ENCODE data around the gene SNAI1.

The SNAI1 gene

DNA sequence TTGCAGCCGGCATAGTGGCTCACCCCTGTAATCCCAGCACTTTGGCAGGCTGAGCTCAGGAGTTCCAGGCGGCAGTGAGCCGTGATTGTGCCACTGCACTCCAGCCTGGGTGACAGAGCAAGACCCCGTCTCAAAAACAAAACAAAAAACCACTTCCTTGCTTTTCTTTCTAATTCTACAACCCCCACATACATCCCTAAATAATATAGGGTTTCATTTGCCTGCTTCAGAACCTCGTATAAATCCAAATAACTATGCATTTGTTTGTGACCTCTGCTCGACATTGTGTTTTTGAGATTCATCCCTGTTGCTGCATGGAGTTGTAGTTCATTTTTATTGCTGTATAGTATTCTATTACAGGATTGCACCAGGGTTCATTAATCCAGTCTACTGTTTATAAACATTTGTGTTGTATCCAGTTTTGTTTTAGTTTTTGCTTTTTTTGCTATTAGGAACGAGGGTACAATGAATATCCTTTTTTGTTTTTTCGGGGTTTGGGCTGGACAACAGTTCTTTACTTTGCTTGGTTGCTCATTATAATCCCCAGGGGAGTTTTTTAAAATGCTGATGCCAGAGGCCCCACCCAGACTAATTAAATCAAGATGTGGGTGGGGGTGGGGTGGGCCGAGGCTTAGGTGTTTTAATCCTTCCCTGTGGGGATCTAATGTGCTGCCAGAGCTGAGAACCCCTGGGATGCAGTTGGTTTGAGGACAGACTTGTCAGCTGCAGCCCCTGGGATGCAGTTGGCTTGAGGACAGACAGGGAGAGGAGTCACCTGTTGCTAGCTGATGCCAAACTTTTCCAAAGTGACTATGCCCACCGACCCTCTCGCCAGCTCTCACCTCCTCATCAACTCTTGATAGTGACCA, 2.4 kb upstream of the SNAI1 start:
- no peak overlapping the region for H3K27ac ChIP-seq (ENCODE audit: low read depth, low read length)
- H3K27me3 ChIP-seq (ENCODE audit: insufficient read depth, low read length), result no peaks in the 10 kb centered on the region
- peaks cover 11% of the 10 kb centered on the region for H3K4me1 ChIP-seq (ENCODE audit: control insufficient read depth, insufficient read depth, low read length, unreplicated experiment)
- no peaks in the 10 kb centered on the region for H3K36me3 ChIP-seq (ENCODE audit: insufficient read depth, low read length)
- no peak overlapping the region for H2AFZ ChIP-seq (ENCODE audit: low read length, unreplicated experiment)
- H3K79me2 ChIP-seq (ENCODE audit: control insufficient read depth, insufficient read depth, low read length, unreplicated experiment), result peaks cover 26% of the 10 kb centered on the region
- no peak overlapping the region for H3K4me3 ChIP-seq (ENCODE audit: low read depth, low read length)

- Histone ChIP-seq H3K36me3 (ENCODE audit: insufficient read depth, low read length) (no peaks in the 10 kb centered on the region), H3K27me3 (ENCODE audit: insufficient read depth, low read length) (no peaks in the 10 kb centered on the region), H3K4me3 (ENCODE audit: low read depth, low read length) (no peak overlapping the region), H3K27ac (ENCODE audit: low read depth, low read length) (no peak overlapping the region), H3K79me2 (ENCODE audit: control insufficient read depth, insufficient read depth, low read length, unreplicated experiment) (peaks cover 36% of the 10 kb centered on the region), H3K4me1 (ENCODE audit: control insufficient read depth, insufficient read depth, low read length, unreplicated experiment) (peaks cover 22% of the 10 kb centered on the region), H2AFZ (ENCODE audit: low read length, unreplicated experiment) (no peak overlapping the region)
Measured at GRCh38 chr20:49981218-49982071, 1.3 kb upstream of the SNAI1 start.

GRCh38 chr20:49982072-49982345, 771 bp upstream of the SNAI1 start:
- no peaks in the 10 kb centered on the region for H3K27me3 ChIP-seq (ENCODE audit: insufficient read depth, low read length)
- H3K4me3 ChIP-seq (ENCODE audit: low read depth, low read length), result no peak overlapping the region; the same call in 1 of the 2 replicates
- no peak overlapping the region for H3K27ac ChIP-seq (ENCODE audit: low read depth, low read length)
- H2AFZ ChIP-seq (ENCODE audit: low read length, unreplicated experiment), result no peak overlapping the region
- H3K36me3 ChIP-seq (ENCODE audit: insufficient read depth, low read length), result no peaks in the 10 kb centered on the region
- H3K4me1 ChIP-seq (ENCODE audit: control insufficient read depth, insufficient read depth, low read length, unreplicated experiment), result peaks cover 27% of the 10 kb centered on the region
- peaks cover 40% of the 10 kb centered on the region for H3K79me2 ChIP-seq (ENCODE audit: control insufficient read depth, insufficient read depth, low read length, unreplicated experiment)

DNA sequence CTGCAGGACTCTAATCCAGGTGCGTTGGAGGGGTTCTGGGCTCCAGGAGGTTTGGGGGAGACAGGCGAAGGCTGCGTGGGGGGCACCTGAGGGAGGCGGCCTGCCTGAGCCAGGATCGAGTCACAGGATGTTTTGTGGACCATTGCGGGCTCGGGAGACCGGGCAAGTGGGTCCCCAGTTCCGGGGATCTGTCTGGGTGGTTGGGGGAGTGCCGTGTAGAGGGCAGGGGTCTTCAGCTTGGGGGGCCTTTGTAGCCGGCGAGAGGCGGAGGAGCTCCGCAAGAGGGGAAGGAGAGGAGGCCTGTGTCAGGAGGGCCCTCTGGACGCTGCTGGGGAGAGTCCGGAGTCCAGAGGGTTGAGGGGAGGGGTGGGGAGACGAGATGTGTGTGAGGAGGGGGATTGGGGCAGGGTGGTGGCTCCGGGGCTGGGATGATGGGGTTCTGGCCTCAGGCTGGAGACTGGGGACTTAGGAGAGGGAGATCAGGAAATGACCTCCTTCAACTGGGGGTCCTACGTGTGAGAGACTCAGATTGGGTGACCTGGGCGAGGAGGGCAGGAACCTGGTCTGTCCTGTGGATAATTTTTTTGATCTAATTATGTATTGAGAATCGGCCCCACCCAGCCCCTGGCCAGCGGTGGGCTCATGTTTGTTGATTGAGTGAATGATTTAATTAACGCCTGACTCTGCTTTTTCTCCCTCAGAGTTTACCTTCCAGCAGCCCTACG, 505 bp downstream of the SNAI1 start:
- Histone ChIP-seq H3K27ac (ENCODE audit: low read depth, low read length) (peak overlapping the region; percentile 5; the same call in 1 of the 2 replicates), H3K27me3 (ENCODE audit: insufficient read depth, low read length) (no peaks in the 10 kb centered on the region), H3K4me1 (ENCODE audit: control insufficient read depth, insufficient read depth, low read length, unreplicated experiment) (peaks cover 38% of the 10 kb centered on the region), H3K36me3 (ENCODE audit: insufficient read depth, low read length) (no peaks in the 10 kb centered on the region; the same call in 1 of the 2 replicates), H3K4me3 (ENCODE audit: low read depth, low read length) (peak overlapping the region; percentile 99), H3K79me2 (ENCODE audit: control insufficient read depth, insufficient read depth, low read length, unreplicated experiment) (peaks cover 44% of the 10 kb centered on the region), H2AFZ (ENCODE audit: low read length, unreplicated experiment) (no peak overlapping the region)

GRCh38 chr20:49983848-49984408, 1.1 kb downstream of the SNAI1 start:
- H3K36me3 ChIP-seq (ENCODE audit: insufficient read depth, low read length), result no peaks in the 10 kb centered on the region; the same call in 1 of the 2 replicates
- H3K27ac ChIP-seq (ENCODE audit: low read depth, low read length), result peak overlapping the region; percentile 5; the same call in 1 of the 2 replicates
- H3K27me3 ChIP-seq (ENCODE audit: insufficient read depth, low read length), result no peaks in the 10 kb centered on the region
- H3K4me1 ChIP-seq (ENCODE audit: control insufficient read depth, insufficient read depth, low read length, unreplicated experiment), result peaks cover 45% of the 10 kb centered on the region
- peak overlapping the region; percentile 99 for H3K4me3 ChIP-seq (ENCODE audit: low read depth, low read length)
- H2AFZ ChIP-seq (ENCODE audit: low read length, unreplicated experiment), result no peak overlapping the region
- peaks cover 44% of the 10 kb centered on the region for H3K79me2 ChIP-seq (ENCODE audit: control insufficient read depth, insufficient read depth, low read length, unreplicated experiment)

DNA sequence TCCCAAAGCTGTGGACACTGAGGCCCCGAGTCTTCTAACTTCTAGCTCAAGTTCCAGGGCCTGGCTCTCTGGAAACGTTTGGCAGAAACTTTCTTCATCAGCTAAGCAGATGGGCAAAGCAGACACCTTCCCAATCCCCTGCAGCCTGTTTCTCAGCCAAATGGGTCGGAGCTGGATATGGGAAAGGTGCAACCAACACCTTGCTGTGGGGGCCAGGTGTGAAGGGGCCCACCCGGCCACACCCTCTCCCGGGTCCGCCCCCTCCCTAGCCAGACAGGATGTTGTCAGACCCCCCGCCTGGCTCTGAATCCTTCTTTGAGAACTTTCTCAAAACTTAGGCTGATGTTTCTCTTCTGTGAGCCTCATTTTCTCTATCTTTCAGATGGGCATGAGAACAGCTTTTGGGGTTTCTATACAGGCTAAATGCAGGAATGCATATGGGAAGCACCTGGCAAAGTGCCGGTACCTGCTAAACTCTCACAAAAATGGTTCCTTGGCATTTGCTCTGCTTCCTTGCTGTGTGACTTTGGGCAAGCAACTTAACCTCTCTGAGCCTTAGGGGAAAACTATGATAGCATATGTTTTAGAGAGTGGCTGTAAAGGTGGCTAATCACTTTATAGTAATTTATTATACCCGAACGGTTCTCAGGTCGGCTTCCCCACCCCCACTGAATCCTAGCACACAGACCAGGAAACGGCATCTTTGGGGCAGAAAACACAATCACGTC, 1.8 kb downstream of the SNAI1 start:
- Histone ChIP-seq H3K27ac (ENCODE audit: low read depth, low read length) (peak overlapping the region; percentile 5; the same call in 1 of the 2 replicates), H3K79me2 (ENCODE audit: control insufficient read depth, insufficient read depth, low read length, unreplicated experiment) (peaks cover 44% of the 10 kb centered on the region), H3K36me3 (ENCODE audit: insufficient read depth, low read length) (no peaks in the 10 kb centered on the region; the same call in 1 of the 2 replicates), H3K4me3 (ENCODE audit: low read depth, low read length) (peak overlapping the region; percentile 99), H3K27me3 (ENCODE audit: insufficient read depth, low read length) (no peaks in the 10 kb centered on the region), H2AFZ (ENCODE audit: low read length, unreplicated experiment) (no peak overlapping the region), H3K4me1 (ENCODE audit: control insufficient read depth, insufficient read depth, low read length, unreplicated experiment) (peaks cover 51% of the 10 kb centered on the region)

DNA sequence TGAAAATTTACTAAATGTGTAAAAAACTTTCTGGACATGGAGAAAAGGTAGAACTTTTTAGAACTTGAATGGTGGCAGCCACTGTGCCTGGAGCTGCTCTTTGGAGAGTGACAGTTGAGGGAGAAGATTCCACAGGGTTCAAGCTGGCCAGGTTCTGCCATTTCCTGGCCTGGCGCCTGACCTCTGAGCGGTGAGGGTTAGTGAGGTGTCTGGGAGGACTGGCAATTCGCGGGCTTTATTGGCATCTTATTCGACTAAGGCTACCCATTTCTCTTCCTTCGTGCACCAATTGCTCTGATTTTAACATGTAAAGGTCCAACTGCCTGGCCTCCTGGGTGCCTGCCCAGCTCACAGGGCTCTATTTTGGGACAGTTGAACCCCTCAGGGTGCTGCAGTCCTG, 2.4 kb downstream of the SNAI1 start:
- no peaks in the 10 kb centered on the region for H3K27me3 ChIP-seq (ENCODE audit: insufficient read depth, low read length)
- H3K36me3 ChIP-seq (ENCODE audit: insufficient read depth, low read length), result no peaks in the 10 kb centered on the region; the same call in 1 of the 2 replicates
- H3K4me3 ChIP-seq (ENCODE audit: low read depth, low read length), result peak overlapping the region; percentile 99
- H3K27ac ChIP-seq (ENCODE audit: low read depth, low read length), result no peak overlapping the region; the same call in 1 of the 2 replicates
- no peak overlapping the region for H2AFZ ChIP-seq (ENCODE audit: low read length, unreplicated experiment)
- H3K4me1 ChIP-seq (ENCODE audit: control insufficient read depth, insufficient read depth, low read length, unreplicated experiment), result peaks cover 57% of the 10 kb centered on the region
- H3K79me2 ChIP-seq (ENCODE audit: control insufficient read depth, insufficient read depth, low read length, unreplicated experiment), result peaks cover 44% of the 10 kb centered on the region

DNA sequence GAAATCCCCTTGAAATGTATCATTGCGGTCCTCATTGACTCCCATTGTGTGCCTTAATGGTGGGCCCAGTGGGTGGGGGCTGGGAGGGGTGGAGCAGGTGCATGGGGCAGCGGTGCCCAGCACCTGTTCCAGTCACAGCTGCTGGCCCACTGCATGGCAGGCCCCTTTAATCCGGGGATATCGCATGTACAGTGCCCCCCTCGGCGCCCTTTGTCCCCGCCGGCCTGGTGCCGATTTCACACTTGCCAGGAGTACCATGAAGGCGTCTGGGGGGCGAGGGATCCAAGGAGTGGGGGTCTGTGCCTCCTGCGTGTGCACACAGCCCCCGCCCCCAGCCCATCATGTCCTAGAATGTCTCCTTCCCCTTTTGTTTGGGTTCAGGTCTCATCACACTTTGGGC, 2.8 kb downstream of the SNAI1 start:
- Histone ChIP-seq H3K27me3 (ENCODE audit: insufficient read depth, low read length) (no peaks in the 10 kb centered on the region), H3K36me3 (ENCODE audit: insufficient read depth, low read length) (no peaks in the 10 kb centered on the region; the same call in 1 of the 2 replicates), H2AFZ (ENCODE audit: low read length, unreplicated experiment) (no peak overlapping the region), H3K4me1 (ENCODE audit: control insufficient read depth, insufficient read depth, low read length, unreplicated experiment) (peaks cover 61% of the 10 kb centered on the region), H3K27ac (ENCODE audit: low read depth, low read length) (peak overlapping the region; percentile 32; the same call in 1 of the 2 replicates), H3K79me2 (ENCODE audit: control insufficient read depth, insufficient read depth, low read length, unreplicated experiment) (peaks cover 44% of the 10 kb centered on the region), H3K4me3 (ENCODE audit: low read depth, low read length) (peak overlapping the region; percentile 99)

DNA sequence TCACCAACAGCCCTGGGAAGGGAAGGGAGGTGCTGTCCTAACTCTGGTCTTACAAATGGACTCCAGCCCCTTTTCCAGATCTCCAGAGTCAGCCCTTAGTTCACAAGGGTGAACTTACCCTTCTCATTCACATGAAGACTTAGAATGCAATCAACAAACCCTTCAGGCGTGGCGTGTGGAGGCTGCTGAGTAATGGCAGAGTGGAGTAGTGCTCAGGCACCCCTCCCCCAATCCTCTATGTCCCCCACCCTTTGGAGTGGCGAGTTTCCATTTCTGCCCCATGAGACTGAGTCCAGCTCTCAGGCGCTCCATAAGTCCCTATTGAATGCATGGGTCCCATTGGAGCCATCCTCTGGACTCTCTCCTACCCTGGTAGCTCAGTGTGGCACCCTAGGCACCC, 3.3 kb downstream of the SNAI1 start:
- peak overlapping the region; percentile 32; the same call in 1 of the 2 replicates for H3K27ac ChIP-seq (ENCODE audit: low read depth, low read length)
- H3K4me1 ChIP-seq (ENCODE audit: control insufficient read depth, insufficient read depth, low read length, unreplicated experiment), result peaks cover 61% of the 10 kb centered on the region
- H3K79me2 ChIP-seq (ENCODE audit: control insufficient read depth, insufficient read depth, low read length, unreplicated experiment), result peaks cover 44% of the 10 kb centered on the region
- H3K36me3 ChIP-seq (ENCODE audit: insufficient read depth, low read length), result no peaks in the 10 kb centered on the region; the same call in 1 of the 2 replicates
- H2AFZ ChIP-seq (ENCODE audit: low read length, unreplicated experiment), result no peak overlapping the region
- H3K4me3 ChIP-seq (ENCODE audit: low read depth, low read length), result peak overlapping the region; percentile 99
- no peaks in the 10 kb centered on the region for H3K27me3 ChIP-seq (ENCODE audit: insufficient read depth, low read length)

Measured in ACC112 (cell line).